K562 (cell line): ENCODE data around the gene HOGA1. TPM values are rescaled to one million over a fixed set of nuclear protein-coding genes. Genes with fewer than 3 reads are reported as not detected.

Experiments used
- ARID3A ChIP-seq: IDR thresholded peaks from 2 replicates; pipeline ENCODE4 v1.6.1; 2012; ENCODE audit warnings: low read depth, low read length, improper control_type of control experiment, borderline replicate concordance
- CEBPG ChIP-seq, 3 experiments: fragments of 200-800 bp in 1 of 3; sonication (Bioruptor generic) in 1 of 3; sonication (generic) in 1 of 3; formaldehyde crosslinking in 1 of 3; IDR thresholded peaks in 2 of 3; conservative IDR thresholded peaks in 1 of 3; 2 replicates each; pipeline versions ENCODE4 v1.6.1 to v1.8.0; 2016 to 2022; ENCODE audit warnings: missing compliant biosample characterization in 2 of 3, missing genetic modification characterization in 2 of 3, mild to moderate bottlenecking in 1 of 3, missing genetic modification reagents in 1 of 3
- CREBBP ChIP-seq: IDR thresholded peaks from one replicate; pipeline ENCODE4 v1.6.1; 2012; ENCODE audit warnings: low read depth, mild to moderate bottlenecking, control low read depth, inconsistent platforms, low read length
- CREM ChIP-seq: IDR thresholded peaks from 2 replicates; pipeline ENCODE4 v1.6.1; 2014; ENCODE audit warnings: antibody characterized with exemption, low read depth
- DACH1 ChIP-seq: fragments of 450-650 bp; IDR thresholded peaks from 2 replicates; pipeline ENCODE4 v1.6.1; 2018; ENCODE audit not compliant: partially characterized antibody
- ETV1 ChIP-seq: fragments of 450-650 bp; conservative IDR thresholded peaks from 2 replicates; pipeline ENCODE4 v1.6.1; 2016; ENCODE audit warnings: missing genetic modification characterization, control low read depth, low read depth, missing compliant biosample characterization
- HOXB6 ChIP-seq: fragments of 250-450 bp; sonication (Bioruptor Pico); IDR thresholded peaks from 2 replicates; pipeline ENCODE4 v1.5.1; 2022; ENCODE audit warnings: mild to moderate bottlenecking, borderline replicate concordance
- MYNN ChIP-seq, 2 experiments: sonication (generic); formaldehyde crosslinking in 1 of 2; IDR thresholded peaks; 2 replicates each; pipeline versions ENCODE4 v1.5.0 to v1.6.1; 2016 to 2020; ENCODE audit warnings: antibody characterized with exemption in 1 of 2, missing genetic modification reagents in 1 of 2
- NFYB ChIP-seq: IDR thresholded peaks from 2 replicates; pipeline ENCODE4 v1.6.1; 2011; ENCODE audit warnings: mild to moderate bottlenecking, moderate library complexity; ENCODE audit not compliant: insufficient read length; ENCODE audit errors: extremely low read depth
- NKRF ChIP-seq: fragments of 450-650 bp; IDR thresholded peaks from 2 replicates; pipeline ENCODE4 v1.6.1; 2016; ENCODE audit warnings: borderline replicate concordance
- POLR2A ChIP-seq: fragments of 450-650 bp; conservative IDR thresholded peaks from 2 replicates; pipeline ENCODE4 v1.6.1; 2016
- POLR3G ChIP-seq: IDR thresholded peaks from 2 replicates; pipeline ENCODE4 v1.6.1; 2011; ENCODE audit not compliant: insufficient read length, insufficient replicate concordance; ENCODE audit errors: extremely low read depth
- RBM22 ChIP-seq: fragments of 200-400 bp; formaldehyde crosslinking; IDR thresholded peaks from 2 replicates; pipeline ENCODE4 v1.6.1; 2018; ENCODE audit warnings: low read length, low read depth; ENCODE audit not compliant: poor library complexity, severe bottlenecking
- STAT5B ChIP-seq: fragments of 250-450 bp; sonication (Bioruptor Pico); IDR thresholded peaks from 2 replicates; pipeline ENCODE4 v1.8.0; 2021; ENCODE audit warnings: mild to moderate bottlenecking, inconsistent platforms
- TAF9B ChIP-seq: fragments of 450-650 bp; IDR thresholded peaks from 2 replicates; pipeline ENCODE4 v1.6.1; 2018; ENCODE audit warnings: mild to moderate bottlenecking; ENCODE audit not compliant: partially characterized antibody
- ZKSCAN1 ChIP-seq: fragments of 150-350 bp; IDR thresholded peaks from 2 replicates; pipeline ENCODE4 v1.6.1; 2016; ENCODE audit warnings: low read depth, low read length
- ZNF384 ChIP-seq: IDR thresholded peaks from 2 replicates; pipeline ENCODE4 v1.6.1; 2012; ENCODE audit warnings: low read depth, low read length, improper control_type of control experiment
- ZNF75A ChIP-seq: fragments of 450-650 bp; formaldehyde crosslinking; IDR thresholded peaks from 2 replicates; pipeline ENCODE4 v1.4.0; 2020; ENCODE audit warnings: mild to moderate bottlenecking
- ZNF77 ChIP-seq: fragments of 250-450 bp; sonication (Bioruptor Pico); IDR thresholded peaks from 2 replicates; pipeline ENCODE4 v1.5.0; 2020
- polyA plus RNA-seq, 8 experiments: library from polyadenylated mRNA; depleted of rRNA in 4 of 8; stranded (reverse) in 5 of 8; unstranded in 3 of 8; fragments of >200 nt; fragmentation: Nextera tagmentation in 2 of 8; fragmentation: Illumina TruSeq in 1 of 8; extraction: Ambion mirVana in 2 of 8; extraction: Trizol in 1 of 8; gene quantifications; 2 replicates each; pipeline versions ENCODE4 v1.2.1 to v1.2.3, GENCODE V29; 2011 to 2014; ENCODE audit warnings: inconsistent platforms in 1 of 8, missing spikeins in 1 of 8
- total RNA-seq, 7 experiments: library from RNA; depleted of rRNA in 6 of 7; stranded (reverse); fragments of >200 nt in 6 of 7; fragmentation: Illumina TruSeq in 2 of 7; extraction: Trizol in 2 of 7; gene quantifications; 2 replicates each; pipeline versions ENCODE4 v1.2.1 to v1.2.3, GENCODE V29; 2011 to 2021; ENCODE audit warnings: low replicate concordance in 1 of 7
- TF ChIP-seq, protein P1 (sequence below): IDR thresholded peaks from 3 replicates; pipeline ENCODE4 v1.6.1; 2011; ENCODE audit warnings: borderline replicate concordance, mild to moderate bottlenecking, moderate library complexity; ENCODE audit not compliant: insufficient read length; ENCODE audit errors: extremely low read depth

Gene HOGA1
- total and polyA plus RNA-seq, 9 of the 15 experiments (the other 6 are each of a cell fraction or from before 2014, with no cell fraction given), result not detected

DNA sequence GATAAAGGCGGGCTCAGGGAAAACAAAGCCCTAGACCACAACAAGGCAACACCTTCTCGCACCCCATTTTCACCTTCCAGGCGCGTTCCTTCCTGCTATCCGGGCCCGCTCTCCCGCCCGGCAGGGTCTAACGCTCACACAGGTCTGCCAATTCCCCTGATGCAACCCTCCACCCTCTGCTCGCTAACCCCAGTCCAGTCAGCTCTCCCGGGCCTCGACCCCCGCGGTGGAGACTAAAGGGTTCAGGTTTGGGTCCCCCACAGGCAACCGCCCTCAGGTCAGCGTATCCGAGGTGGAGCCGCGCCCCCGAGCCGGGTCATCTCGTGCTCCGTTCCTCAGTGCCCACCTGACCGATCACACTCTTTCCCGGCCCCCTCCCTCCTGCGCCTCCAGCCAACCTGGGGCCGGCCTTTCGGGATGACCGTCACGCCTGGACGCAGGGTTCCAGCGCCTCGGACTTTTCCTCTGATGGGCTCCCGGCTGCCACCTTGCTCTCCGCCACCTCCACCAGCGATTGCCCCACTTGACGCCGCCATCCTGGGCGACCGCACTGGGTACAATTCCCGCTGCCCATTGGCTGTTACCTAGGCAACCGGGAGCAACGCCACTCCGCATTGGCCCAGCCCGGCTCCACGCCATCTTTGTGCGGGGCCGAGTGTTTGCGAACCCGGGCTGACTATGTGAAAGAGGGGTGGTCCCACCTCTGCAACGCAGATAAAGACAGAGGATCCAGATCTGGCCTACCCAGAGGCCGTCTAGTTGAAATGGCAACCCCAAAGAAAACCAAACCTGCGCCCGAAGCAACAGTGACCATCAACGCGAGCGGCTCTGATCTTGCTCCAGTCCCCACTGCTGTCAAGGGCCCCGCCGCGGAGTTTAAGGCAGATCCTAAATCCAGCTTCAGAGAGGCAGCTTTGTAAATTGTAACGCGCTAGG, 49.0 kb downstream of the HOGA1 start, which contains the start of gene MORN4 (continued):
- TF ChIP-seq NKRF (peak; percentile 58; the same call in 1 of the 2 replicates), ZNF75A (CRISPR knock-in tag) (no peak), POLR2A (peak; percentile 67), ETV1 (no peak), ZKSCAN1 (peak; percentile 89), DACH1 (no peak), CEBPG (CRISPR knock-in tag; IDR thresholded peaks at IDR 0.05) (peak; percentile 59; the same call in 1 of the 2 replicates), CEBPG (tag; conservative IDR thresholded peaks at IDR 0.05 in 1 of 2, IDR thresholded peaks at IDR 0.05 in 1 of 2) (peak; percentile 41 to 76; a peak in 2 of 4 replicates), CREBBP (no peak), ZNF77 (CRISPR knock-in tag) (no peak), ZNF384 (no peak), CREM (peak; percentile 71), STAT5B (CRISPR knock-in tag) (no peak), MYNN (IDR thresholded peaks at IDR 0.05) (no peak), MYNN (CRISPR knock-in tag; IDR thresholded peaks at IDR 0.05) (no peak), RBM22 (peak; percentile 73), ARID3A (no peak), HOXB6 (CRISPR knock-in tag) (no peak), POLR3G (no peak), TAF9B (peak; percentile 71), NFYB (peak; percentile 65)
- TF ChIP-seq, protein P1, sequence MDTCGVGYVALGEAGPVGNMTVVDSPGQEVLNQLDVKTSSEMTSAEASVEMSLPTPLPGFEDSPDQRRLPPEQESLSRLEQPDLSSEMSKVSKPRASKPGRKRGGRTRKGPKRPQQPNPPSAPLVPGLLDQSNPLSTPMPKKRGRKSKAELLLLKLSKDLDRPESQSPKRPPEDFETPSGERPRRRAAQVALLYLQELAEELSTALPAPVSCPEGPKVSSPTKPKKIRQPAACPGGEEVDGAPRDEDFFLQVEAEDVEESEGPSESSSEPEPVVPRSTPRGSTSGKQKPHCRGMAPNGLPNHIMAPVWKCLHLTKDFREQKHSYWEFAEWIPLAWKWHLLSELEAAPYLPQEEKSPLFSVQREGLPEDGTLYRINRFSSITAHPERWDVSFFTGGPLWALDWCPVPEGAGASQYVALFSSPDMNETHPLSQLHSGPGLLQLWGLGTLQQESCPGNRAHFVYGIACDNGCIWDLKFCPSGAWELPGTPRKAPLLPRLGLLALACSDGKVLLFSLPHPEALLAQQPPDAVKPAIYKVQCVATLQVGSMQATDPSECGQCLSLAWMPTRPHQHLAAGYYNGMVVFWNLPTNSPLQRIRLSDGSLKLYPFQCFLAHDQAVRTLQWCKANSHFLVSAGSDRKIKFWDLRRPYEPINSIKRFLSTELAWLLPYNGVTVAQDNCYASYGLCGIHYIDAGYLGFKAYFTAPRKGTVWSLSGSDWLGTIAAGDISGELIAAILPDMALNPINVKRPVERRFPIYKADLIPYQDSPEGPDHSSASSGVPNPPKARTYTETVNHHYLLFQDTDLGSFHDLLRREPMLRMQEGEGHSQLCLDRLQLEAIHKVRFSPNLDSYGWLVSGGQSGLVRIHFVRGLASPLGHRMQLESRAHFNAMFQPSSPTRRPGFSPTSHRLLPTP, result no peak
